WTC11 (cell line): ENCODE results near the gene ATG7. TPM values are rescaled to one million over a fixed set of nuclear protein-coding genes. Genes with fewer than 3 reads are reported as not detected.

ENCODE experiments used
- ATAC-seq: fragments of 200-7000 bp; cut with Tn5 transposase; 2 replicates; pipeline ENCODE4 v1.10.0; 2021; ENCODE audit warnings: mild to moderate bottlenecking, moderate library complexity
- CTCF ChIA-PET: fragments of 300-600 bp; sonication (Branson Sonifier 250); formaldehyde crosslinking; loops from one replicate; lab custom pipeline; 2021; ENCODE audit warnings: antibody characterized with exemption; lab: Charles Lee
- POLR2A ChIA-PET: fragments of 350-600 bp; sonication (Branson Sonifier 250); formaldehyde crosslinking; loops from one replicate; lab custom pipeline; 2021; ENCODE audit warnings: antibody characterized with exemption; lab: Charles Lee
- DNase-seq: peaks from one replicate; pipeline ENCODE4 v3.0.0; 2021; ENCODE audit warnings: low spot score
- H3K27ac Mint-ChIP-seq: 2 replicates; pipeline ENCODE4 v1.8.0; 2021; ENCODE audit warnings: mixed read lengths
- H3K27me3 Mint-ChIP-seq: 2 replicates; pipeline ENCODE4 v1.8.0; 2021; ENCODE audit warnings: low read depth, mild to moderate bottlenecking, moderate library complexity, mixed read lengths
- H3K36me3 Mint-ChIP-seq: 2 replicates; pipeline ENCODE4 v1.8.0; 2021; ENCODE audit warnings: mixed read lengths
- H3K4me1 Mint-ChIP-seq: 2 replicates; pipeline ENCODE4 v1.8.0; 2022; ENCODE audit warnings: mixed read lengths
- H3K4me3 Mint-ChIP-seq: 2 replicates; pipeline ENCODE4 v1.8.0; 2021; ENCODE audit warnings: mild to moderate bottlenecking, moderate library complexity, mixed read lengths
- H3K9me3 Mint-ChIP-seq: 2 replicates; pipeline ENCODE4 v1.8.0; 2021; ENCODE audit warnings: mixed read lengths
- ATF2 ChIP-seq: sonication (generic); formaldehyde crosslinking; IDR thresholded peaks from 2 replicates; pipeline ENCODE4 v1.8.1; 2022; ENCODE audit warnings: low read depth, missing genetic modification reagents, borderline replicate concordance
- ATF6 ChIP-seq: sonication (generic); formaldehyde crosslinking; IDR thresholded peaks from 2 replicates; pipeline ENCODE4 v1.8.1; 2023; ENCODE audit warnings: mild to moderate bottlenecking, missing genetic modification reagents
- E2F4 ChIP-seq: sonication (generic); formaldehyde crosslinking; IDR thresholded peaks from 2 replicates; pipeline ENCODE4 v1.8.1; 2022; ENCODE audit warnings: low read depth, mild to moderate bottlenecking, moderate library complexity, missing genetic modification reagents, borderline replicate concordance
- E2F5 ChIP-seq: sonication (generic); formaldehyde crosslinking; IDR thresholded peaks from 2 replicates; pipeline ENCODE4 v1.8.1; 2022; ENCODE audit warnings: mild to moderate bottlenecking, moderate library complexity, missing genetic modification reagents
- FOXJ3 ChIP-seq: sonication (generic); formaldehyde crosslinking; IDR thresholded peaks from 2 replicates; pipeline ENCODE4 v1.9.0; 2021; ENCODE audit warnings: missing genetic modification reagents, mild to moderate bottlenecking, borderline replicate concordance
- FOXK1 ChIP-seq: sonication (generic); formaldehyde crosslinking; IDR thresholded peaks from 2 replicates; pipeline ENCODE4 v1.8.0; 2022; ENCODE audit warnings: mild to moderate bottlenecking, moderate library complexity, missing genetic modification reagents
- IRF2 ChIP-seq: sonication (generic); formaldehyde crosslinking; IDR thresholded peaks from 2 replicates; pipeline ENCODE4 v1.8.0; 2022; ENCODE audit warnings: low read depth, missing genetic modification reagents, borderline replicate concordance
- JAZF1 ChIP-seq: fragments of 250-450 bp; sonication (Bioruptor Pico); IDR thresholded peaks from 2 replicates; pipeline ENCODE4 v1.9.0; 2021; ENCODE audit warnings: moderate library complexity, mild to moderate bottlenecking, inconsistent platforms
- MAX ChIP-seq: sonication (generic); formaldehyde crosslinking; IDR thresholded peaks from 2 replicates; pipeline ENCODE4 v1.8.0; 2022; ENCODE audit warnings: mild to moderate bottlenecking, missing genetic modification reagents
- MXD4 ChIP-seq: fragments of 250-450 bp; sonication (Bioruptor Pico); IDR thresholded peaks from 2 replicates; pipeline ENCODE4 v1.8.0; 2021; ENCODE audit warnings: mild to moderate bottlenecking, moderate library complexity, borderline replicate concordance
- NFE2L1 ChIP-seq: sonication (generic); formaldehyde crosslinking; IDR thresholded peaks from 2 replicates; pipeline ENCODE4 v1.8.1; 2023; ENCODE audit warnings: missing genetic modification reagents
- PREB ChIP-seq: sonication (generic); formaldehyde crosslinking; IDR thresholded peaks from 2 replicates; pipeline ENCODE4 v1.8.1; 2022; ENCODE audit warnings: mild to moderate bottlenecking, missing genetic modification reagents, moderate library complexity, borderline replicate concordance
- PRRX2 ChIP-seq: fragments of 250-450 bp; sonication (Bioruptor Pico); IDR thresholded peaks from 2 replicates; pipeline ENCODE4 v1.8.0; 2021; ENCODE audit warnings: mild to moderate bottlenecking
- RELA ChIP-seq: sonication (generic); formaldehyde crosslinking; IDR thresholded peaks from 2 replicates; pipeline ENCODE4 v1.8.1; 2022; ENCODE audit warnings: missing genetic modification reagents, mild to moderate bottlenecking, borderline replicate concordance
- SMAD3 ChIP-seq: sonication (generic); formaldehyde crosslinking; IDR thresholded peaks from 2 replicates; pipeline ENCODE4 v1.8.0; 2022; ENCODE audit warnings: missing genetic modification reagents, mild to moderate bottlenecking, borderline replicate concordance
- STAT6 ChIP-seq: sonication (generic); formaldehyde crosslinking; conservative IDR thresholded peaks from 2 replicates; pipeline ENCODE4 v1.8.1; 2023; ENCODE audit warnings: mild to moderate bottlenecking, low read depth, missing genetic modification reagents, moderate library complexity
- ZNF121 ChIP-seq: sonication (generic); formaldehyde crosslinking; IDR thresholded peaks from 2 replicates; pipeline ENCODE4 v1.8.0; 2023; ENCODE audit warnings: missing genetic modification reagents
- ZNF232 ChIP-seq: sonication (generic); formaldehyde crosslinking; IDR thresholded peaks from 2 replicates; pipeline ENCODE4 v1.8.0; 2022; ENCODE audit warnings: mild to moderate bottlenecking, missing genetic modification reagents
- ZNF263 ChIP-seq: sonication (generic); formaldehyde crosslinking; IDR thresholded peaks from 2 replicates; pipeline ENCODE4 v1.8.1; 2022; ENCODE audit warnings: low read depth, mild to moderate bottlenecking, moderate library complexity, missing genetic modification reagents
- ZNF396 ChIP-seq: fragments of 250-450 bp; sonication (Bioruptor Pico); IDR thresholded peaks from 2 replicates; pipeline ENCODE4 v1.8.0; 2021; ENCODE audit warnings: mild to moderate bottlenecking, moderate library complexity, borderline replicate concordance
- ZNF416 ChIP-seq: fragments of 250-450 bp; sonication (Bioruptor Pico); IDR thresholded peaks from 2 replicates; pipeline ENCODE4 v1.9.0; 2021; ENCODE audit warnings: mild to moderate bottlenecking, inconsistent platforms
- total RNA-seq: library from RNA; stranded (reverse); gene quantifications from 3 replicates; pipeline ENCODE4 v1.2.3, GENCODE V29; 2021

ATG7 gene
- total RNA-seq, 1 experiment from 2014 or later = 17.5 TPM

- Mint-ChIP-seq H3K36me3 (no peaks in the 10 kb centered on the region), H3K9me3 (no peaks in the 10 kb centered on the region), H3K27ac (no peak overlapping the region), H3K4me1 (no peaks in the 10 kb centered on the region), H3K27me3 (no peaks in the 10 kb centered on the region), H3K4me3 (no peak overlapping the region)
- TF ChIP-seq JAZF1 (CRISPR knock-in tag) (no peak), NFE2L1 (CRISPR knock-in tag) (no peak), FOXK1 (CRISPR knock-in tag) (no peak), E2F5 (CRISPR knock-in tag) (no peak), ZNF416 (CRISPR knock-in tag) (no peak), ZNF396 (no peak), ATF6 (CRISPR knock-in tag) (no peak), ZNF232 (no peak), FOXJ3 (no peak), STAT6 (CRISPR knock-in tag) (no peak), MXD4 (CRISPR knock-in tag) (no peak)
- ChIA-PET CTCF (interaction anchor here (0.6 to 1.1 kb wide), 4 partner anchors 11 to 168 kb away, joined by 3 to 4 read pairs (median 3); no protein-coding TSS in a partner anchor), POLR2A (interaction anchor here (0.6 kb wide), 2 partner anchors 15 to 350 kb away, joined by 3 to 7 read pairs; no protein-coding TSS in a partner anchor)
- ATAC-seq = no peak
- DNase-seq = no peak
Observed at GRCh38 chr3:11534011-11534792, 262.0 kb downstream of the ATG7 start.

- no peaks in the 10 kb centered on the region for H3K4me1 Mint-ChIP-seq
- POLR2A ChIA-PET = no interaction called here
- H3K27ac Mint-ChIP-seq = no peak overlapping the region
- TF ChIP-seq ZNF263 (CRISPR knock-in tag) = no peak
- TF ChIP-seq E2F4 (CRISPR knock-in tag) = no peak
- no peak for TF ChIP-seq ZNF121 (CRISPR knock-in tag)
- no peak for TF ChIP-seq FOXJ3
- no peak for TF ChIP-seq PREB (CRISPR knock-in tag)
- TF ChIP-seq SMAD3 (CRISPR knock-in tag) = no peak
- TF ChIP-seq PRRX2 (CRISPR knock-in tag) = no peak
- TF ChIP-seq E2F5 (CRISPR knock-in tag) = no peak
- TF ChIP-seq ATF2 (CRISPR knock-in tag) = no peak
- TF ChIP-seq MAX = no peak
- no peak for TF ChIP-seq IRF2
- no peak for TF ChIP-seq RELA (CRISPR knock-in tag)
Observed at GRCh38 chr3:11534793-11535101, 262.6 kb downstream of the ATG7 start.

More at GRCh38 chr3:11534793-11535101, 262.6 kb downstream of the ATG7 start:
- no peaks in the 10 kb centered on the region for H3K27me3 Mint-ChIP-seq
- CTCF ChIA-PET = interaction anchor here (0.6 to 1.1 kb wide), 3 partner anchors 11 to 169 kb away, joined by 3 to 4 read pairs (median 3); no protein-coding TSS in a partner anchor
- no peak overlapping the region for H3K4me3 Mint-ChIP-seq
- no peaks in the 10 kb centered on the region for H3K9me3 Mint-ChIP-seq
- no peak for ATAC-seq
- no peaks in the 10 kb centered on the region for H3K36me3 Mint-ChIP-seq
- DNase-seq = no peak
